NCI-H146 treated with DMSO at 0.1 percent for 48 hours (cell line): Measurements from ENCODE around the gene SFXN2.

Experiments
- DNase-seq: peaks from one replicate; lab custom pipeline; 2025; ENCODE audit not compliant: unreplicated experiment; lab: John Stamatoyannopoulos, UW

SFXN2 gene

DNA sequence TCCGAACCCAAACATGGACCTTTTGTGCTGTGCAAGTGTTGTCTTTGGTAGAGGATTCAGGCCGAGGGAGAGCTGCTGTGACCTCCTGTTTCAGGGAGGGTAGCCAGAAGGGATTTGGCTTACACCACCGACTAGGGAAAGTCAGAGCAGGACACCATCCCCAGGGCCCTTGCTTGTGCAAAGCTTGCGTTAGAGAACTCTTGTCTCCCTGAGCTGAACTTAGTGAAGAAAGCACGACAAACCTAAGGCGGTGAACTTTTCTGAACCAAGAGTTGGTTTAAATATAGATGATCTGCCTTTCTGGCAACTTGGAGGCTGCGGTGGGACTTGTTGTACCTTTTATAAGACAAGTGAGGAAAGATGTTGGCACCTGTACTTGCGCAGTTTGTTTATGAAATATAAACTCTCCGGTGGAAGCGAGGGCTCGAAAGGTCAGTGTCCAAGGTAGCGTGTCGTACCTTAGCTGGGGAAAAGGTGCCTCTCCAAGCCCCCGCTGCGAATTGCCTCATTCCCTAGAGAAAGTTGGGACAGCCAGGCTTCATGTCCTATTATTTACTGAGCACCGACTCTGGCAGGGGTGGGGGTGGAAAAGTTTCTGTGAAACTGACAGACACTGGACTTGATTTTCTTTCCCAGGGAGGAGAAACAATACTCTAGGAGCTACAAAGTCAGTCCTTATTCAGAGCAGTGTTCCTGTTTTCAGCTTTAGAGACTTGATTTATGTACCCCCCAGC is 60.9 kb downstream of the SFXN2 start:
- no peak for DNase-seq

DNA sequence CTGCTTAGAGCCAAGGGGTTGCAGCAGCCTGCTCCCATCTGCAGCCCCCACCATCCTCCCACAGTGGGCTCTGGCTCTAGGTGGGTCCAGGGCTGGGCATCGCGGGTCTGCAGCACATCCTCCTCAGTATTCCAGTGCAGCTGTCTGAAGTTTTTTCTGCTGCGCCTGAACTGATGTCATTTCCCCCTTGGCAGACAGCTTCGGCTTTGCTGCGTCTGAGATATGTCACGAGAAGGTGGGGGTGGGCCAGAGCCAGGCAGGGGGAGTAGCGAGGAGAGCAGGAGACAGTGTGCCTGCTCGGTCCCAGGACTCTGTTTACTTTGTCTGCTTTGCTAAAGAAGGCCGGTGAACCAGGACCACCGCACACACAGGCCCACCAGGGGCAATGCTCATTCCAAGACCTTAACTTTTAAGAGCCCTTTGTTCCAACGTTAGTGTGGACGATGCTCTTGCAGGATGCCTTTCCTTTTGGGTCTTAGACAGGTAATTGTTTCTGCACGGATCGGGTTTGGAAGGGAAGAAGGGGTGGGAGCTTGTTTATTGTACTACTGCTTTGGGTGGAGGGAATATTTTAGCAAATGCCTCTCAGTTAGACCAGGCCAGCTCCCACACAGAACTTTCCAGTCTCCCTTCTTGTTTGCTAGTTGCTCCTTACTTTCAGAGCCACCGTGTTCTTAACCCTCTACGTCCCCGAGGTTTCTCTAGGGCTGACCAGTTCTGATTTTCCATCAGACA is 61.7 kb downstream of the SFXN2 start:
- DNase-seq, result no peak

DNA sequence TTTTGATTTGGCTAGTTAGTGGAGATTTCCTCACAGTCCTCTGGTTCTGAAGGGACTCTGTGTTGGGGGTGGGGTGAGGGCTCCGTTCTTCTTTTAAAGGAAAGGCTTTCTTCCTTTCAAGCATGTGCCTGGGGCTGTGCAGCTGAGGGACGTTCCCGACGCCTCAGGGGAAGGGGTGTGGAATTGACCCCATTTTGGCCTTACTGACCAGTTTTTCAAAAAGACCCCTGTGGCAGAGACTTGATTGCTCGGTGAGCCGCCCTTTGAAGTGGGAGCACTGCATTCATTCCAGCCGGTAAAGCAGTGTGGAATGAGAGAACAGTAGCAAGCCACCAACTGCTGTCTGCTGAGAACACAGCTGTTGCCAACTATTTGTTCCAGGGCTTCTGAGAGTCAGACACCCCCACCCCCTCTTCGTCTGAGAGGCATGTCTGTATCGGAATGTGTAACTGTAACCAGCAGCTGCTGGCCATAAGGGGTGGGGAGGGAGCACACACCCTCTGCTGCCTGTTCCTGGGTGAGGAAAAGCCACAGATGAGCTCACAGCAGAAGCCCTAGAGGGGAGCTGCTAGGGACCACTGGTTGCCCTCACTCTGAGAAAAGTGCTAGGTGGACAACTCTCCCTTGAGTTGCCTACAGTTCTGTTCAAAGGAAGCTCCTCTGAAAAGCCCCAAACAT is 62.5 kb downstream of the SFXN2 start:
- no peak for DNase-seq

DNA sequence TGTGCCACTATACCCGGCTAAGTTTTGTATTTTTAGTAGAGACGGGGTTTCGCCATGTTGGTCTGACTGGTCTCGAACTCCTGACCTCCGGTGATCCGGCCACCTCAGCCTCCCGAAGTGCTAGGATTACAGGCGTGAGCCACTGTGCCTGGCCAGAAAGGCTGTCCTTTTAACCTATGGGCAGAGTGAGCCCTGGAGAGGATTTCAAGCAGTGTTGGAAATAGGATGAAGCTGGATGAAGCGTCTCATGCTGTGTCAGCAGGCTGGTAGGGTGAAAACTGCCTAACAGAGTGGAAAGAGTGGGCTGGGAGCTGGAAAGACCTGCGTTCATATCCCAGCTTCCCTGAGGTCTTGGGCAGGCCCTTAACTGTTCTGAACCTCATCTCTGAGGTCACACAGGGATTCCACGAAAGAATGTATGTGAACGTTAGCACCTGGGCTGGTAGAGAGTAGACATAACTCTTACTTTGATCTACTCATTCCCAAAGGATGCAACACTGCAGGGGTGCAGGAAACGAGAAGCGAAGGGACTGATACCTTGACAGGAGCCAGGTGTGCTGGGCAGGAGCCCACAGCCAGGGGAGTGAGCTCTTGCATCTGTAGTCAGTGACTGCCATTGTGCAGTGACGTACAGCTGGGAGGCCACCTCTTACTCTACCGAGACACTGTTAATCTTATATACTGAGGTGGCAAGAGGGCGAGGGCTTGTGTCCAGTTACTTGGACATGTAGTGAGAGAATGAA is 63.4 kb downstream of the SFXN2 start:
- no peak for DNase-seq

DNA sequence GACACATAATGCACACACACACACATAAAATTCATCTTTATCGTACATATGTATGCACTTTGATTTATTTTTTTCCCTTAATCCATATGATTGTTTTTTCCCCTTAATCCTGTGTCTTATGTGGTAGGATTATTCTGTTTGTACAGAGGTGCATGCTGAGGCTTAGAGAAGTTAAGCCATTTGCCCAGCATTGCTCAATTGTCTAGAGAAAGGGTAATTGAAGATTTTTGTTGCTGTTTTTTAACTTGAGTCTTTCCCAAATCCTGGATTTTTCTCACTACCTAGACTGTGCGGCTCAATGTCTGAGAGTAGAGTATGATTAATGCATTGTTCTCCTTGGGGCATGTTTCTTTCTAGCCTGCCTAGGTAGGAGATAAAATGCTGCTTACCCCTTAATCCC is 64.3 kb downstream of the SFXN2 start:
- DNase-seq, result no peak

DNA sequence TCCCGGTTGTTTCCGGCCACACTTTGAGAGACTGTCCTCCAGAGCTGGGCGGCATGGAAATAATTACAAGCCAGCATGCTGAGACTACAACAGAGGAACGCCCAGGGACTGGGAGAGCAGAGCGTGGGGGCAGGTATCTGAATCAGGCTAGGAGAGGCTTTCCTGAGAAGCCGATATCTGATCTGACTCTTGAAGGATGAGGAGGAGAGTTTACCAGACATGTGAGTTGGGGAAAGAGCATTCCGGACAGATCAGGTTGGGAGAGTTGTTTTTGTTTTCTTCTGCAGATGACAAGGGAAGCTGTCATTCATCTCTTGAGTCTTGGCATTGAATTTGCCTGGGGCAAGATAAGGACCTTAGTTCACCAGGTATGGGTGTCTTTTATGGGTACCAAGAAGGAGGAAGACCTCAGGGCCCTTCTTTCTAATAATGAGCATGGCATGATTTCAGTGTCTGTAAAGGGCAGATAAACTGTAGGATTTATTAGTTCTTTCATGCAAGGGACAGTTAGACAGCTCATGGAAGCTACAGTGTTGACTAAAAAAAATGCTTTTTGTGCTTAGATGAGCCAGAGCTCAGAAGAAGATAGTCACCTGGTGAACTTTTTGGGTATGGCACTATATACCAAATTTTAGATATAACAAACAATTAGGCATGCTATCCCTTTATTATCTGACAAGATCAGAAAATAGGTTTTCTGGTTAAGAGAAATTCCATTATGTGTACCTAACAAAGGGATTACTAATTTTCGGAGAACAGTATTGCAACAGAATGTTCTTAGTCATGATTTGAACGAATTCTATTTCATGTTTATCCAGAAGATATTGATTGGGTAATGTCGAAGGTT is 65.5 kb downstream of the SFXN2 start:
- DNase-seq, result no peak

DNA sequence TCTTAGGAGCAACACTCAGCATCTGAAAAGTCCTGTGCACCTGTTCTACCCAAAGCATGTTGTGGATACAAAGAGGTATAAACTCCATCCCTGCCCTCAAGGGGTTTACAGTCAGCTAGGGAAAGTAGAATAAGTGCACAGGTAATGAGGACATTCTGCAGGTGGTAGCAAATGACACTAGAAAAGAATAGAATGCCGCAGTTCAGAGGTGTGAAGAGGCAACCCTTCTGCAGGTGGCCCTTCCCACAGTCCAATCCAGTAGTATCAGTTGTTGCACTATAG is 66.0 kb downstream of the SFXN2 start:
- DNase-seq, result no peak

DNA sequence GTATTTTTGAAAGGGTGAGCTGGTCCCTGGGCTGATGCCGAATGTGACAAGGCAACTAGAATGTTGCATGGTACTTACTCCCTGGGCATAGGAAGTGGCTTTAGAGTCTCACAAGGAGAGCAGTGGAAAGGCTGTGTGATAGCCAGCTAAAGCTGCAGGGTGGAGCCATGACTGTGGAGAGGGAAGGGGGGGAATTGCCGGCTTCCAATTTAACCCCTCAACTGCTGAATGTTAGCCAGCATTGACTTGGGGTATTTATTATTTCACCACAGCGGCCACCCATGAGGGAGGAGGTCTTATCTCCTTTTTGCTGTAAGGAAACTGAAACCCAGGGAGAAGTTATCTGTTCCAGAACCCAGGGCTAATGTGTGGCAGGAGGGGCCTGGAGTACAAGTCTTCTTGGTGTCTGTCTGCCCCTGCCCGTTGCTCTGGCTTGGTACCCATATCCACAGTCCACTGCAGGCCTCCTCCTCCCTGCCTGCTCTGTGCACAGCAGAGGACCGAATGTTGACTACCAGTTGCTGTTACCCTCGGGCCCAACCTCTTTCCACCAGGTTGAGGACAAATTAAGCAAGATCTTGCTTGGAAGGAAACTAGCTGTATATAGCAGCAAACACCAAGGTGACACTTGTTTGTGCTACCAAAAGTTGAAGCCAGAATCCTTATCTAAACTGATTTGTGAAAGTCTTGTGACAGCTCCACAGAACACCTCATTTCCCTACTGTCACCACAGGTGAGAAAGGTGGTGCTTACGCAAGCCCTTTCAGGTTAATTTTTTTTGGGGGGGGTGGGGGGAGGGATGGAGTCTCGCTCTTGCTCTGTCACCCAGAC is 66.9 kb downstream of the SFXN2 start:
- no peak for DNase-seq

DNA sequence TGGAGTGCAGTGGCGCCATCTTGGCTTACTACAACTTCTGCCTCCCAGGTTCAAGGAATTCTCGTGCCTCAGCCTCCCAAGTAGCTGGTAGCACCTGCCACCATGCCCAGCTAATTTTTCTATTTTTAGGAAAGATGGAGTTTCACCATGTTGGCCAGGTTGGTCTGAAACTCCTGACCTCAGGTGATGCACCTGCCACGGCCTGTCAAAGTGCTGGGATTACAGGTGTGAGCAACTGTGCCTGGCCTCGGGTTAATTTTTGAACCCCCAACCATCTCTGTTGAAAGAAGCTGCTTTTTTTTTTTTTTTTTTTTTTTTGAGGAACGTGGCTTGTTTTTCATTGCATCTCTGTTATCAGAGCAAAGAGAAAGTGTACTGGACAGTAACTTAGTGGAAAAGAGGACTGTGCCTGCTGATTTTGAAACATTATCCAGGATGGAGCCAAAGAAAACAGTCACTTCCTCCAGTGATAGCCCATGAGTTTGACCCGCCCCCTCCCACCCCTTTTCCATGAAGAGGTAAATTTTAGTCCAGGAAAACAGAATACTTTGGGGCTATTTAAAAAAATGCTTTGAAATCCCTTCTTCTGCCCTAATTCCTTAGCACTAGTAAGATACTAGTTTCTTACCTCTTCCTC is 67.6 kb downstream of the SFXN2 start:
- DNase-seq, result no peak

DNA sequence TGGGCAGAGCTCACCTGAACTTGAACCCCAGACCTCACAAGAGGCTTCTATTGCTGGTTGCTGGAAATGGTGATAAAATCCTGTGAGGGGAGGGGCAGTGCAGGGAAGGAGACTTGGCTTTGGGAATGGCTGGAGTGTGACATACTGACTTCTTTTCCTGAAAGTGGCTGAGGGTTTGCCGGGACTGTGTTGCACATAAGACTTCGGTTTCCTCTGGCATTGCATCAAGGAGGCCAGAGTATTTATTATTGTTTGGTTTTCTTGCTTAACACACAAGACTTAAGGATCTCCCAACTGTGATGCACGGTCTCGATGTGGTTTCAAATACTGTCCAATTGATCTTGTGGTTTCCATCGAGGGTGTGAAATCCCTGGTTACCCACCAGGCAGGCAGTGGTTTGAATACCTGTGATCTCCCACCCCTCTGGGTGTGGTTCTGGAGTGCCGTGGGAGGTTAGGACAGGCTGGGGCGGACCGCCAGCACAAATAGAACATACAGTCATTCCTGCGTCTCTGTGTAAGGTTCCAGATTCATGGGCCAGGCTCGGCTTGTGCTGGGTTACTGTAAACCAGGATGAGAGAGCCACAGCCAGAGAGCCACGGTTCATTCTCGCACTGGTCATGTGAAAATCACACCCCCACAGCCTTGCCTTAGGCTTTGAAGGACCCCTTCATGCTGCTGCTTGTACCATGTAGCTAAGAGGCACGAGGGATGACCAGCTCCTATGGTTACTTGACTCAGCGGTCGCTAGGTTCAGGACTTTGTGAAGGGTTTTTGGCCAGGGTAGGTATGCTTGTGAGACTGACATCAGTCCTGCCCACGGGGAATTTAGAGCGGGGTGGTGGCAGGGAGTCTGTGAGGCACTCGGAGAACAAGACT is 68.5 kb downstream of the SFXN2 start:
- no peak for DNase-seq

DNA sequence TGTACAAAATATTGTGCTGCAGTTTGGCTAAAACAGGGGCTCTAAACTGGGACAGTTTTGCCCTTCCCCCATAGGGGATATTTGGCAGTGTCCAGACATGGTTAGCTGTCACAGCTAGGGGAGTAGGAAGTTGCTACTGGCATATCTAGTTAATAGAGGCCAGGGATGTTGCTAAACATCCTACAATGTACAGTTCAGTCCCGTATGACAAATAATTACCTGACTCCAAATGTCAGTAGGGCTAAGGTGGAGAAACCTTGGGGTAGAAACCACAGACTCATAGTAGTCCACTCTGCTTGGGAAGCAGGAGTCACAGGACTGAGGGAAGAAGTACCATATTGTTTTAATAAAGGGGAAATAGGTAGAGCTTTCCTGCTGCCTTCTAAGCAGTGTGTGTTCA is 69.1 kb downstream of the SFXN2 start:
- no peak for DNase-seq

DNA sequence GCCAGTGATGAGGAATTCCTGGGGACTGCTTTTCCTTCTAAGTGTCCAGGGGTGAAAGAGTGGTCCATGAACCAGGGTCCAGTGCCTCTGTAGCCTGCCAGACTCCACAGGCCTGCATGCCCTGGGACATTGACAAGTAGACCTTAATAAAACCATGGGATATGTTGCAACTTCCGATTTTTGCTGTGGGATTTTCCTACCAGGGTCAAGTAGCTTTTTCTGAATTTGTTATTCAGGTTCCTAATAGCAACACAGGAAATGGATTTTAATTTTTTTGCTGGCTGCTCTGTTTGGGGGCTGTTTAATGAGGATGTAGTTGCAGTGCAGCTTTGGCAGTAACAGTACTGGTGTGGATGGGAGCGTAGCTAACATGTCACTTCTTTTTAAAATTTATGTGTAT is 71.4 kb downstream of the SFXN2 start:
- no peak for DNase-seq

DNA sequence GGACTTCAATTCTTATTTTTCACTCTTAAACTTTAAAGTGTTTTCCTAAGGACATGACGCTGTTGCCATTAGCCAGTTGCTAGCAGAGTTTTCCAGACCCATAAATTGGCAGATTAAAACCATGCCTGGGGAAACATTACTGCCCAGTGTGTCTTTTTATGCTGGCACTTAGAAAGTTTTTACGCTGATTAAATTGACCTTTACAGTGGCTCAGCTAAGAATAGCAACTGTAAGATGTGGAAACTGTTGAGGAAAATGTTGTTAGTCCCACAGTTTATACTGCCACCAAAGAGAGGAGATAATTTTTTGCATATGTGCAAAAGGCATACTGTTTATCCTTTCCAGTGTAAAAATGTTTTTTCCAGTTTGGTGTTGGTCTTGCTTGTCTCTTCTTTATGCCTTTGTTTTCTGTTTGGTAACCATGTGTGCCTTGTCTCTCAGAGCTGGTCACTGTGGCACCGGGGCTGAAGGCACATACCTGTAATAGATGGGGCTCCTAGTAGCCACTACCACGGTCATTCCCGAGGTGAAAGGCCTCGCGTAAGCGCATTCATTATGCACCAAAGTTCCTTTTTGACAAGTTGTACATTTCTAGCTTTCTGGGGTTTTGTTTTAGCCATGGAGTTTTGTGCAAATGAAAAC is 77.4 kb downstream of the SFXN2 start:
- no peak for DNase-seq
